ENCODE results near the gene DTX3L.

DTX3L gene

GRCh38 chr3:122608916-122609315 lies 44.8 kb downstream of the DTX3L start:
- DNase-seq: no peak

GRCh38 chr3:122609798-122610559 lies 45.8 kb downstream of the DTX3L start:
- DNase-seq: no peak

GRCh38 chr3:122612696-122613095 lies 48.6 kb downstream of the DTX3L start:
- DNase-seq: no peak

- no peak for DNase-seq
These were observed 51.2 kb downstream of the DTX3L start for GRCh38 chr3:122615303-122615702.

GRCh38 chr3:122618614-122619013 lies 54.5 kb downstream of the DTX3L start:
- DNase-seq: no peak

GRCh38 chr3:122619040-122619439 lies 54.9 kb downstream of the DTX3L start:
- DNase-seq: no peak

GRCh38 chr3:122620399-122620798 lies 56.3 kb downstream of the DTX3L start:
- DNase-seq: no peak

GRCh38 chr3:122621112-122621511 lies 57.0 kb downstream of the DTX3L start:
- DNase-seq: no peak

- no peak for DNase-seq
These were observed 59.1 kb downstream of the DTX3L start for GRCh38 chr3:122623031-122623829.
